Activated B cell treated with CpG ODN at 0.5 μM for 24 hours (primary cell): ENCODE data around the gene TAAR2. TPM values are rescaled to one million over a fixed set of nuclear protein-coding genes. Genes with fewer than 3 reads are reported as not detected.

ENCODE experiments used
- ATAC-seq: fragments of 200-7000 bp; cut with Tn5 transposase; one replicate; pipeline ENCODE4 v1.10.0; 2021; ENCODE audit warnings: low read depth, mild to moderate bottlenecking, moderate library complexity
- CTCF ChIA-PET: fragments of 350-600 bp; sonication (Branson Sonifier 250); formaldehyde crosslinking; loops from one replicate; lab custom pipeline; 2021; ENCODE audit warnings: antibody characterized with exemption; lab: Charles Lee
- POLR2A ChIA-PET: fragments of 350-600 bp; sonication (Branson Sonifier 250); formaldehyde crosslinking; loops from one replicate; lab custom pipeline; 2021; ENCODE audit warnings: antibody characterized with exemption; lab: Charles Lee
- DNase-seq: peaks from one replicate; pipeline ENCODE4 v3.0.0; 2022
- H3K27ac Mint-ChIP-seq: one replicate; pipeline ENCODE4 v1.8.0; 2020; ENCODE audit warnings: mixed read lengths
- H3K27me3 Mint-ChIP-seq: one replicate; pipeline ENCODE4 v1.8.0; 2021; ENCODE audit warnings: mixed read lengths
- H3K36me3 Mint-ChIP-seq: one replicate; pipeline ENCODE4 v1.8.0; 2021; ENCODE audit warnings: low read depth, mixed read lengths
- H3K4me1 Mint-ChIP-seq: one replicate; pipeline ENCODE4 v1.8.0; 2021; ENCODE audit warnings: mixed read lengths
- H3K4me3 Mint-ChIP-seq: one replicate; pipeline ENCODE4 v1.8.0; 2020; ENCODE audit warnings: mild to moderate bottlenecking, mixed read lengths
- H3K9me3 Mint-ChIP-seq: one replicate; pipeline ENCODE4 v1.8.0; 2020; ENCODE audit warnings: mixed read lengths
- intact Hi-C: fragments of 100-400 bp; cut with micrococcal nuclease; formaldehyde crosslinking; loops from one replicate; pipeline ENCODE4 v1.15.1; 2024
- total RNA-seq: library from RNA; stranded (reverse); gene quantifications from 2 replicates; pipeline ENCODE4 v1.2.3, GENCODE V29; 2022
- TF ChIP-seq, protein P1 (sequence below): fragments of 200-600 bp; IDR thresholded peaks from one replicate; pipeline ENCODE4 v1.8.0; 2022; ENCODE audit warnings: antibody characterized with exemption, mild to moderate bottlenecking

The TAAR2 gene
- total RNA-seq, 1 donor from 2014 or later, result not detected

DNA sequence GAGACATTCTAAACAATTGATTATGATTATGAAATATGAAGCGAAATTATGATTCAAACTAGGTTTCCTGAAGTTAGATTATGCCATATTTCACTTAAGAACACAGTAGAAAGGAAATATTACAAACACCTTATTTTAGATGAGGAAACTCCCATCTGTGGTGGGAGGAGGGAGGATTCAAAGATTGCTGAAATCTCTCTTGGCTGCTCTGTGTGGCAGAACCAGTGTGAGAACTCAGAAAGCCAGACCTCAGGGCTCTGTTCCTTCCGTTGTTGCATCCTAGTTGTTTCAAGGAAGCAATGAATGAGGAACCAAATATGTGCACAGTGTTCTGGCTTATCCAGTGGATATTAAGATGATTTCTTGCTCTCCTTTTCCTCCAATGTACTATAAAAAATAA is 36.7 kb downstream of the TAAR2 start:
- ChIA-PET CTCF (no interaction called here), POLR2A (no interaction called here)
- TF ChIP-seq, protein P1, sequence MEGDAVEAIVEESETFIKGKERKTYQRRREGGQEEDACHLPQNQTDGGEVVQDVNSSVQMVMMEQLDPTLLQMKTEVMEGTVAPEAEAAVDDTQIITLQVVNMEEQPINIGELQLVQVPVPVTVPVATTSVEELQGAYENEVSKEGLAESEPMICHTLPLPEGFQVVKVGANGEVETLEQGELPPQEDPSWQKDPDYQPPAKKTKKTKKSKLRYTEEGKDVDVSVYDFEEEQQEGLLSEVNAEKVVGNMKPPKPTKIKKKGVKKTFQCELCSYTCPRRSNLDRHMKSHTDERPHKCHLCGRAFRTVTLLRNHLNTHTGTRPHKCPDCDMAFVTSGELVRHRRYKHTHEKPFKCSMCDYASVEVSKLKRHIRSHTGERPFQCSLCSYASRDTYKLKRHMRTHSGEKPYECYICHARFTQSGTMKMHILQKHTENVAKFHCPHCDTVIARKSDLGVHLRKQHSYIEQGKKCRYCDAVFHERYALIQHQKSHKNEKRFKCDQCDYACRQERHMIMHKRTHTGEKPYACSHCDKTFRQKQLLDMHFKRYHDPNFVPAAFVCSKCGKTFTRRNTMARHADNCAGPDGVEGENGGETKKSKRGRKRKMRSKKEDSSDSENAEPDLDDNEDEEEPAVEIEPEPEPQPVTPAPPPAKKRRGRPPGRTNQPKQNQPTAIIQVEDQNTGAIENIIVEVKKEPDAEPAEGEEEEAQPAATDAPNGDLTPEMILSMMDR, result no peak
- ATAC-seq (no peak), DNase-seq (no peak)
- no peak overlapping the region for H3K27ac Mint-ChIP-seq
- H3K9me3 Mint-ChIP-seq, result no peaks in the 10 kb centered on the region
- no peaks in the 10 kb centered on the region for H3K4me1 Mint-ChIP-seq
- no peak overlapping the region for H3K4me3 Mint-ChIP-seq
- peaks cover 12% of the 10 kb centered on the region for H3K27me3 Mint-ChIP-seq
- H3K36me3 Mint-ChIP-seq, result no peaks in the 10 kb centered on the region
- intact Hi-C loops, result no loop called here

DNA sequence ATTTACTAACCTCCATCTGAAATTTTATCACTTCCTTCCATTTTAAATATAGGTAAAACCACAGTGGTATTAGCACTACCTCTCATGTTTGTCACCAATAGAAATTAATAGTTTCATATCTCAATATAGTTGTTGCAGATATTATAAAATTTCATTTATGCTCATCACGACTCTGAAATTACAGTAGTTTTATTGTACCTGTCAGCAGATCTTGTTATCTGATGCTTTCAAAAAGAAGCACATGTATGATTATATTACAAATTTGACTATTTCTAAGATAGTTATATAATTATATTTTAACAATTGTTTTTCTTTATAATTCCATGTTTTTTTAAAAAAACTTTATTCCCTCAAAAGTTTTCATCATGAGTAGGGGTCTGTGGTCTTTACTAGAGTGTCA is 39.4 kb downstream of the TAAR2 start:
- Mint-ChIP-seq H3K4me3 (no peak overlapping the region), H3K9me3 (peaks cover 2% of the 10 kb centered on the region), H3K4me1 (no peaks in the 10 kb centered on the region), H3K27ac (no peak overlapping the region), H3K36me3 (no peaks in the 10 kb centered on the region), H3K27me3 (peaks cover 17% of the 10 kb centered on the region)
- intact Hi-C loops, result no loop called here
- TF ChIP-seq, protein P1, result no peak
- CTCF ChIA-PET, result no interaction called here
- ATAC-seq, result no peak
- POLR2A ChIA-PET, result no interaction called here
- DNase-seq, result no peak

DNA sequence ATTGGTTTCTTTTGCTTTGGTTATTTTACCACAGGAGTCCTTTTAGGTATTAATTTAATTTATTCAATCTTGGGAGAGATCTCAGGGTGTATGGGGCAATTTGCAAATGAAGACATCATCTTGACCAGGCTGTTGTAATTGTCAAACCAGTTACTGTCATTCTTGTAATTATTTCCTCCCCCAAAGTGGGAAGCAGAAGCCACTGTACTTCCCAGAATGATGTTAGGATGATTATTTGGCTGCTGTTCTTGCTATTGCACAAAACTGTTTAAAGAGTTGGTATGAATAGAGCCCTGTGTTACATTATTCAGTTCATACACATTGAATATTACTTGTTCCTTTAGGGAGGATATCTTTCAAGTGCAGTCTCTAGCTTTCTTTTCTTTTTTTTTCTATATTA is 52.3 kb downstream of the TAAR2 start:
- Mint-ChIP-seq H3K27ac (no peak overlapping the region), H3K4me3 (no peak overlapping the region), H3K27me3 (peaks cover 24% of the 10 kb centered on the region), H3K9me3 (no peaks in the 10 kb centered on the region), H3K36me3 (no peaks in the 10 kb centered on the region), H3K4me1 (no peaks in the 10 kb centered on the region)
- ATAC-seq, result no peak
- ChIA-PET CTCF (no interaction called here), POLR2A (no interaction called here)
- TF ChIP-seq, protein P1, result no peak
- intact Hi-C loops, result no loop called here
- no peak for DNase-seq

DNA sequence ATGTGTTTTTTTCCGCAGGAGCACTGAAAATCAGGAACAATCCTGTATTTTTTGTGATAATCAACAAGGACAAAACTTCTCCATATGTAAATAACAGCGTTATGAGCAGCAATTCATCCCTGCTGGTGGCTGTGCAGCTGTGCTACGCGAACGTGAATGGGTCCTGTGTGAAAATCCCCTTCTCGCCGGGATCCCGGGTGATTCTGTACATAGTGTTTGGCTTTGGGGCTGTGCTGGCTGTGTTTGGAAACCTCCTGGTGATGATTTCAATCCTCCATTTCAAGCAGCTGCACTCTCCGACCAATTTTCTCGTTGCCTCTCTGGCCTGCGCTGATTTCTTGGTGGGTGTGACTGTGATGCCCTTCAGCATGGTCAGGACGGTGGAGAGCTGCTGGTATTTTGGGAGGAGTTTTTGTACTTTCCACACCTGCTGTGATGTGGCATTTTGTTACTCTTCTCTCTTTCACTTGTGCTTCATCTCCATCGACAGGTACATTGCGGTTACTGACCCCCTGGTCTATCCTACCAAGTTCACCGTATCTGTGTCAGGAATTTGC is 53.8 kb downstream of the TAAR2 start, which contains the start of gene TAAR6:
Gene TAAR6 (plus strand): TSS at position 102 of the 557 bp plus-strand sequence. CDS start 0 bp downstream, at position 102.
- H3K9me3 Mint-ChIP-seq, result no peaks in the 10 kb centered on the region
- CTCF ChIA-PET, result no interaction called here
- TF ChIP-seq, protein P1, result no peak
- intact Hi-C loops, result no loop called here
- POLR2A ChIA-PET, result no interaction called here
- no peaks in the 10 kb centered on the region for H3K36me3 Mint-ChIP-seq
- no peaks in the 10 kb centered on the region for H3K4me1 Mint-ChIP-seq
- no peak within 1 kb of the TSS for H3K27ac Mint-ChIP-seq
- H3K27me3 Mint-ChIP-seq, result peaks cover 25% of the 10 kb centered on the region
- DNase-seq (no peak), ATAC-seq (no peak)
- no peak within 1 kb of the TSS for H3K4me3 Mint-ChIP-seq

DNA sequence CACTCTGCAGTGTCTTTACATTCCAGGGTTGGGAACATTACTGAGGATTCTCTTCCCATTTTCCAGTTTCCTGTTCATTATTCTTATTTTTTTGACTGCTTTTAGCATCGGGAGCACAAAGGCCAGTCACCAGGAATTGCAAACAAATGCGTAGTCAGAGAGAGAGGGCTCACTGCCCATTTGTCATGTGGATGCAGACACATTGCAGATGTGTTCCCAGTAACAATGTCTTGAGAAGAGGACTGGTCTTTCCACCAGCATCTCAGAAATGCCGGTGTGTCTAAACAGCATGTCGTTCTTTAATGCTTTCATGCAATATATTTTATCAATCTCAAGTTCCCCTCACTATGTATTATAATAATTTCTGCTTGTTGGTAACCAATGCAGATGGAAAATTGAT is 54.9 kb downstream of the TAAR2 start:
- no peak overlapping the region for H3K27ac Mint-ChIP-seq
- ATAC-seq, result no peak

More for the DNA sequence above, 54.9 kb downstream of the TAAR2 start:
- no peak for DNase-seq
- H3K36me3 Mint-ChIP-seq, result no peaks in the 10 kb centered on the region
- TF ChIP-seq, protein P1, result no peak
- CTCF ChIA-PET, result no interaction called here
- no peak overlapping the region for H3K4me3 Mint-ChIP-seq
- POLR2A ChIA-PET, result no interaction called here
- H3K27me3 Mint-ChIP-seq, result peaks cover 24% of the 10 kb centered on the region
- H3K4me1 Mint-ChIP-seq, result no peaks in the 10 kb centered on the region
- intact Hi-C loops, result no loop called here
- H3K9me3 Mint-ChIP-seq, result no peaks in the 10 kb centered on the region
